Lower leg skin (tissue), 3 donors: Measurements from ENCODE around the gene TRAF7.
"Not testable (repeated sequence)": the region's sequence is repeated elsewhere in the genome, so short reads cannot be mapped to it uniquely, and the experiment has no call there.

ENCODE experiments used
- CTCF ChIP-seq, 3 donors: fragments of 450-650 bp; IDR thresholded peaks; one replicate each; pipeline ENCODE4 v1.5.1; 2016; ENCODE audit warnings: antibody characterized with exemption in 3 of 3, mild to moderate bottlenecking in 3 of 3, moderate library complexity in 2 of 3
- POLR2A ChIP-seq, 2 donors: fragments of 450-650 bp; IDR thresholded peaks; one replicate each; pipeline ENCODE4 v1.6.1; 2016 to 2017; ENCODE audit warnings: antibody characterized with exemption in 2 of 2, mild to moderate bottlenecking in 1 of 2, moderate library complexity in 1 of 2

GRCh38 chr16:2114885-2115590 is 40.5 kb upstream of the TRAF7 start:
- TF ChIP-seq CTCF, POLR2A (IDR thresholded peaks at IDR 0.05): not testable (repeated sequence)
